Myometrial cell (primary cell): ENCODE results near the gene FBXL5. TPM values are rescaled to one million over a fixed set of nuclear protein-coding genes. Genes with fewer than 3 reads are reported as not detected.

Experiments
- total RNA-seq: library from RNA; depleted of rRNA; stranded (reverse); fragments of >200 nt; gene quantifications from 2 replicates; pipeline ENCODE4 v1.2.3, GENCODE V29; 2015

FBXL5 gene, protein sequence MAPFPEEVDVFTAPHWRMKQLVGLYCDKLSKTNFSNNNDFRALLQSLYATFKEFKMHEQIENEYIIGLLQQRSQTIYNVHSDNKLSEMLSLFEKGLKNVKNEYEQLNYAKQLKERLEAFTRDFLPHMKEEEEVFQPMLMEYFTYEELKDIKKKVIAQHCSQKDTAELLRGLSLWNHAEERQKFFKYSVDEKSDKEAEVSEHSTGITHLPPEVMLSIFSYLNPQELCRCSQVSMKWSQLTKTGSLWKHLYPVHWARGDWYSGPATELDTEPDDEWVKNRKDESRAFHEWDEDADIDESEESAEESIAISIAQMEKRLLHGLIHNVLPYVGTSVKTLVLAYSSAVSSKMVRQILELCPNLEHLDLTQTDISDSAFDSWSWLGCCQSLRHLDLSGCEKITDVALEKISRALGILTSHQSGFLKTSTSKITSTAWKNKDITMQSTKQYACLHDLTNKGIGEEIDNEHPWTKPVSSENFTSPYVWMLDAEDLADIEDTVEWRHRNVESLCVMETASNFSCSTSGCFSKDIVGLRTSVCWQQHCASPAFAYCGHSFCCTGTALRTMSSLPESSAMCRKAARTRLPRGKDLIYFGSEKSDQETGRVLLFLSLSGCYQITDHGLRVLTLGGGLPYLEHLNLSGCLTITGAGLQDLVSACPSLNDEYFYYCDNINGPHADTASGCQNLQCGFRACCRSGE
- 92.3 and 102 TPM in 2 replicates for total RNA-seq

DNA sequence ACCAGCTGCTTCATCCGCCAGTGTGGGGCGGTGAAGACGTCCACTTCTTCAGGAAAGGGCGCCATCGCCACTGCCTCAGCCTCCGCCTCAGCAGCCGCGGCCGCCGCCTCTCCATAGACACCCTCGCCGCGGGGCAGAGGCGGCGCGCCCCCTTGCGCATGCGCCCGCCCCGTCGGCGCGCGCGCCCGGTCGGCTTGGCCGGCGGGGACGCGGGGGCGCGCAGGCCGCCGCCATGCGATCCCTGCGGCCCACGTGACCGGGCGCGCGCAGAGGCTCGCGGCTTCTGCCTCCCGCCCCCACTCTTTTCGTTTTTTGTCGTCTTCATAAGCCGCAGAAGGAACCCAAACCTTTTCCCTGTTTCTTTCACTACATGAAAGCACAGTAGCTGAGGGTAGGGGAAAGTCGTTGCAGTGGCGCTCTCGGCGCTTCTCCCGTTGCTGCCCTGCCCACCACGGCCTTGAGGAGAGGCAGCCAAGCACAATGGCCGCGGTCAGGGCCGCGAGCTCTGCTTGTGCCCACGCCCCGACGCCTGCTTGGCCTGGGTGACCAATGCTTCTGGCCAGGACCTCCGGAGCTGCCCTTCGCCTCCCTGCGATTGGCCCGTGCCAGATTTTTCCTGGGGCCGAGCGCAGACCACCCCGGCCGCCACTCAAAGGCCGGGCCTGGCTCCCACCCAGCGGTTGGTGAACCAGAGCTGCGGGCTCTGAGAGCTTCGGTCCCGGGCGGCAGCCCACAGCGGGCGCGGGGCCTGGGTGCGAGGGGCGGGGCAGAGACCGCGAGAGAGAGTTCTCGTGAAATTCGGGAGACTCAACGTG, at the start of gene FBXL5:
Gene FBXL5 (minus strand): TSS at position 135 of the 815 bp plus-strand sequence. CDS start 70 bp downstream, at position 65.

DNA sequence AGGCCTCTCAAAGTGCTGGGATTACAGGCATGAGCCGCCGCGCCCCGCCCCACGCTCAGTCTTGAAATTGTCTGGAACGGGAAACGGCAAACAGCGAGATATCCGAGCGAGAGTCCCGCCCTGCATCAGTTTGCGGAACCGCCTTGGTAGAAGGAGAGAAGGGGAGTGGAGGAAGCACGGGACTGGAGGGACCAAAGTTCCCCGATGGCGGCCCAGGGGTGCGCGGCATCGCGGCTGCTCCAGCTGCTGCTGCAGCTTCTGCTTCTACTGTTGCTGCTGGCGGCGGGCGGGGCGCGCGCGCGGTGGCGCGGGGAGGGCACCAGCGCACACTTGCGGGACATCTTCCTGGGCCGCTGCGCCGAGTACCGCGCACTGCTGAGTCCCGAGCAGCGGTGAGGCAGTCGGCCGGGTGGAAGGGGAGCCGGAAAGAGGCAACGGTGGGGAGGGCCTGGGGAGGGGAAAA, 47.8 kb upstream of the FBXL5 start, which contains the start of gene BST1:
Gene BST1 (plus strand): TSS at position 125 of the 463 bp plus-strand sequence. CDS start 80 bp downstream, at position 205.

DNA sequence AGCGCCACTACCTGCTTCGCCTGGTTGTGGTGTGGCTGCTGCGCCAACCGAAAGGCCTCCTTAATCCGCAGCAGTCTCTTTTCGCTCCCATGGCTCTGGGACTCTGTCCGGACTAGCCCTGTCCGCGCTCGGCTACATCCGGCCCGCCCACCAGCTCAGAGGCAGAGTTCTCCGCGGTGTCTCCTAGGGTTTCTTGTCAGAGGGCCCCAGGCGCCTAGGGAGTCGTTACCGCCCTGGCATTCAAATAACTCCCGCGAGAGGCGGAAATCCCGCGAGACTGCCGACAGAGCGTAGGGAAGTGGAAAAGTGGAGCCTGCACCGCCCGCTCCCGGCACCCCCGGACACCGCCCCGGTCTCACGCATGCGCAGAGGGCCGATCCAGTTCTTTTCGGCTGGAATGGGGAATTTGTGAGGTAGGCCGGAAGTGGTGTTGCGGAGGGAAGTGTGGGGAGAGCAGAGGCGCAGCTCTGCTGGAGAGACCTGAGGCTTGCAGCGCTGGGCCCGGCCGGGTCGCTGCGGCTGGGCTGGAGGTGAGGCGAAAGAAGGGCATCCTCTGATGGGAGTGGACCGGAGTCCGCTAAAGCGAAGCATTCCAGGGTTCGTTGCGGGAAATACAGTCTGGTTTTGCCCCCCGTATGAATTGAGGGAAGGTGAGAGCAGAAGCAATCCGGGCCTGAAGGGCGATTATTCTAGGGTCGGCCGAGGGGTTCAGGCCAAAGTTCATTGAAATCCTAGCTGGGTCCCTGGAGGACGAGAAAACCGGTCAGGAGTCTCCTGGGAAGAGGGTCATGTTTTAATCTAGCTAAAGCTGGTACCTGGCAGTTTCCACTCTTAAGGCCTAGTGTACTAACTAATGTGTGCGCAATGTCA, 26.4 kb upstream of the FBXL5 start, which contains the start of gene FAM200B:
Gene FAM200B (plus strand): TSS at position 456 of the 870 bp plus-strand sequence. CDS start 5,151 bp downstream, outside the sequence.

Other genes starting within 250 kb of the FBXL5 start
- 0.58 and 0.89 TPM in 2 replicates for gene C1QTNF7, start 227.3 kb downstream of the FBXL5 start, total RNA-seq
- gene CC2D2A, start 185.5 kb downstream of the FBXL5 start, total RNA-seq: 27.6 and 28.3 TPM in 2 replicates
- 25.9 and 30.7 TPM in 2 replicates for gene FAM200B, start 26.5 kb upstream of the FBXL5 start, total RNA-seq
- 4.9 and 8.9 TPM in 2 replicates for gene BST1, start 47.7 kb upstream of the FBXL5 start, total RNA-seq
- gene CD38, start 123.0 kb upstream of the FBXL5 start, total RNA-seq: not detected in 2 replicates